ENCODE data around the gene C6orf163. TPM values are rescaled to one million over a fixed set of nuclear protein-coding genes. Genes with fewer than 3 reads are reported as not detected.

The C6orf163 gene
- 6.2 TPM for total RNA-seq

DNA sequence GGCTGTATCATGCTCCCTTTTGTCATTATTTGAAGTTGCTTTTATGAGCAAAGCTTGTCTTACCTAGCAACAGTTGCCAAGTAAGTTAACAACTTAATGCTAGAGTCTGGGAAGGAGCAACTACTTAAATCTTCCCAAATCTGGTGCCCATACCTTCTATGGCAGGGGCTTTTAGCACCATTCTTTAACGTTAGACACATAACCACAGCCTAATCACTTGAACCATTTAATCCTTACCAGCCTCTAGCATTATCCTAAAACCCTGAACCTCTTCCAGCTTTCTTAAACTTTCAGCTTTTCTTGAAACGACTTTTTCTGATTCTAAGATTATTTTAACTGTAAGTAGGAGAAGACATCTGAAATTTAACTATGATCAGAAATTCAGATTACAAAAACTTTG is at the start of gene C6orf163:
TSS of gene C6orf163 (plus strand) at position 83 of the 400 bp plus-strand sequence. CDS start at position 370, 287 bp downstream.

DNA sequence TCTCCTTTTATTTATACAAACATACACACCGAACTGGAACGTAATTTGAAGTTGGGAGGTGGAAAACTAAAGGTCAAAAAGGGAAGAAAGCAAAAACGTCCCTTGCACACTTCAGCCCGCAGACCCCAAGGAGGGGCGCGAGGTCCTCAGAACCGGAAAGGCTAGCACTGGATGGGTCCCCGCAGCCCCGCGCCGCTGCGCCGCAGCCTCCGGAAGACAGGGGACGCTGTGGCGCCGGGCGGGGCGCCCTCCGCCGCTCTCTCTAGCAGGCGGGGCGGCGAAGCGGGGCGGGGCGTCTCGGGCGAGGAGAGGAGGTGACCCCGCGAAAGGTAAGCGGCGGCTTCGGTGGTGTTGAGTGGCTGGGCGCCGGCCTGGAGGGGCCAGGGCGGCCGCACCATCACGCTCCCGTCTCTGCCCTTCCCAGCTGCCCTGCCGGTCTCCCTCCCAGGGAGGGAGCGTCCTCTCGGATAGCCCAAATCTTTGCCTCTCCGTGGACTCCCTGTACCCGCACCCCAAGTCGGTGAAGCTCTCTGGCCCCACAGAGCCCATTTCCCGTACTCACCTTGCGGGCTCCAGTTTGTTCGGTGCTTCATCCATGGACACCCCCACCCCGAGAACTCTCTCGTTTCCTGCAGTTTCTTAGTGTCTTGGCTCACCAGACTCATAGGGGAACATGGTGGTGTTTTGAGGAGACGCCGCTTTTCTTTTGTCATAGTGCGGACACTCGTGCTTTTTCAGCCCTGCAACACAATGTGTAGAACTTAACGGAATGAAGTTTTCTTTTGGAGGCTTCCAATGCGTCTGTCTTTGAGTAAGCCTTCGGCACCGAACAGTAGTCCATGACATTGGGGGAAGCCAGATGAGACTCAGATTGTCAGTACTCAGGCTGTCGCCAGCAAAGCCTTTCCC is 22.1 kb upstream of the C6orf163 start, which contains the start of gene SMIM8:
TSS of gene SMIM8 (plus strand) at position 285 of the 909 bp plus-strand sequence. CDS start 14,444 bp downstream, outside the sequence.

DNA sequence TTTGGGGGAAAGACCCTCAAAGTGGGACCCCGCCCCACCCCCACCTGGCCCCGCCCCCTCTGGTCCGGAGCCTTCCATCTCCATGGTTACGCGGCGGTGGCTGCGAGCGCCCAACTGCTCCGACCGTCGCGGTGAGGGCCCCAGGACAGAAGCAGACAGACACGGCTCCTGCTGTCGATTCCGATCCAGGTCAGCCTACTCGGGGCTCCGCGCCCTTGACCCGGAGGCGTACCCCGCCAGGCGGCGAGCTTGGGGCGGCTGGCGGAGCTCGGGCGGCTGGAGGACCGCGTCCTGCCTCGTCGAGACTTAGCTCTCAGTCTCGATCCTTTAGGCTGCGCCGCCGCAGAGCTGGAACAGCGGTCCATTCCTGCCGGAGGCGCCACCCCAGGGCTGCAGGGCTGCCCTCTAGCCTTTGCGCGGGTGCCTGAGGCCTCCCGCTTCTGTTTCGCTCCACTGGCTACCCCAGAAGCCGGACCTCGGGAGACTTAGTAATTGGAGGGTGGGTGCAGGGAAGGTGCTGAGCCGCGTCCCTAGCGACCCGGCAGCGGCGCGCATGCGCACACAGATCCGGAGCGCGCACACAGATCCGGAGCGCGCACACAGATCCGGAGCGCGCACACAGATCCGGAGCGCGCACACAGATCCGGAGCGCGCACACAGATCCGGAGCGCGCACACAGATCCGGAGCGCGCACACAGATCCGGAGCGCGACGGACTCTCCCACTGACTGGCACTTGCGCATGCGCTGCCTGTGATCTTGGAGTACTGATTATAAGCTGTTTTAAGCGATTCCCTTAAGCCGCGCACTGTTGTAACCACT is 63.5 kb downstream of the C6orf163 start, which contains the start of gene CFAP206:
TSS of gene CFAP206 (plus strand) at position 72 of the 820 bp plus-strand sequence. CDS start 1,868 bp downstream, outside the sequence.

Other genes with a start within 250 kb of the C6orf163 start
- gene CGA, start 249.7 kb upstream of the C6orf163 start, total RNA-seq: 0.35 TPM
- gene ZNF292, start 189.2 kb upstream of the C6orf163 start, total RNA-seq: 65.9 TPM
- 20.3 TPM for gene SMIM8, start 22.2 kb upstream of the C6orf163 start, total RNA-seq
- gene GJB7, start 15.5 kb upstream of the C6orf163 start, total RNA-seq: not detected
- gene CFAP206, start 63.2 kb downstream of the C6orf163 start, total RNA-seq: 4.0 TPM
- gene SLC35A1, start 128.2 kb downstream of the C6orf163 start, total RNA-seq: 21.9 TPM
- 30.9 TPM for gene RARS2, start 245.2 kb downstream of the C6orf163 start, total RNA-seq
- 22.0 TPM for gene ORC3, start 245.3 kb downstream of the C6orf163 start, total RNA-seq